ENCODE data around the gene CFLAR. TPM values are rescaled to one million over a fixed set of nuclear protein-coding genes. Genes with fewer than 3 reads are reported as not detected.
"Not testable (repeated sequence)": the region's sequence is repeated elsewhere in the genome, so short reads cannot be mapped to it uniquely, and the experiment has no call there.

CFLAR gene
- total RNA-seq, 3 donors from 2014 or later (not counting 1 experiment from before 2014, with no cell fraction given), result 415 to 542 (median 445) TPM

GRCh38 chr2:201158111-201158929 is 42.4 kb downstream of the CFLAR start:
- Histone ChIP-seq H3K4me3 (ENCODE audit: low read length) (no peak overlapping the region), H3K36me3 (ENCODE audit: control insufficient read depth, insufficient read depth, low read length) (peaks cover 75% of the 10 kb centered on the region), H3K4me1 (ENCODE audit: control insufficient read depth, insufficient read depth, low read length) (peaks cover 27% of the 10 kb centered on the region), H3K9me3 (ENCODE audit: control insufficient read depth, insufficient read depth, low read length) (no peaks in the 10 kb centered on the region), H3K27me3 (ENCODE audit: control insufficient read depth, insufficient read depth, low read length) (no peaks in the 10 kb centered on the region), H3K27ac (ENCODE audit: low read length) (peak overlapping the region; percentile 79)
- peak in 1 of 2 donors; percentile 84 for DNase-seq
- H3K27ac Mint-ChIP-seq, result peak overlapping the region; percentile 86 to 88
- 53% methylated on average over 4 of the region's 5 CpGs for WGBS (ENCODE audit: insufficient coverage)
- ATAC-seq, result peak; percentile 84 to 89 (median 86)
- H3K4me3 Mint-ChIP-seq, result no peak overlapping the region
- TF ChIP-seq CTCF (IDR thresholded peaks at IDR 0.05), result peak; percentile 37
- H3K4me1 Mint-ChIP-seq, result peaks cover 32 to 37% of the 10 kb centered on the region in 2 donors
- H3K9me3 Mint-ChIP-seq, result no peaks in the 10 kb centered on the region
- intact Hi-C loops (cut with micrococcal nuclease), result loop anchor here (1.0 to 5.0 kb wide), 4 partner anchors 42 to 257 kb away; partner anchors contain the start of genes CFLAR, HYCC2 and ORC2
- peaks cover 25% of the 10 kb centered on the region for H3K36me3 Mint-ChIP-seq
- H3K27me3 Mint-ChIP-seq (ENCODE audit: low read depth in 2 of 2), result no peaks in the 10 kb centered on the region

- H3K27me3 Mint-ChIP-seq (ENCODE audit: low read depth in 2 of 2), result no peaks in the 10 kb centered on the region
- H3K4me1 Mint-ChIP-seq, result peaks cover 8 to 9% of the 10 kb centered on the region in 2 donors
- TF ChIP-seq CTCF (IDR thresholded peaks at IDR 0.05), result no peak
- H3K36me3 Mint-ChIP-seq, result peaks cover 35% of the 10 kb centered on the region
- ATAC-seq (no peak), DNase-seq (no peak)
- Histone ChIP-seq H3K9me3 (ENCODE audit: control insufficient read depth, insufficient read depth, low read length) (peaks cover 6% of the 10 kb centered on the region), H3K4me3 (ENCODE audit: low read length) (no peak overlapping the region), H3K4me1 (ENCODE audit: control insufficient read depth, insufficient read depth, low read length) (no peaks in the 10 kb centered on the region), H3K36me3 (ENCODE audit: control insufficient read depth, insufficient read depth, low read length) (peaks cover 66% of the 10 kb centered on the region), H3K27ac (ENCODE audit: low read length) (no peak overlapping the region), H3K27me3 (ENCODE audit: control insufficient read depth, insufficient read depth, low read length) (no peaks in the 10 kb centered on the region)
- H3K4me3 Mint-ChIP-seq, result no peak overlapping the region
- WGBS (ENCODE audit: insufficient coverage), result no CpG with 5 or more reads among the region's 1 CpG
- H3K27ac Mint-ChIP-seq, result peak overlapping the region; percentile 24 to 31
- H3K9me3 Mint-ChIP-seq, result peaks cover 0 to 5% of the 10 kb centered on the region in 2 donors
- intact Hi-C loops (cut with micrococcal nuclease), result no loop called here
Measured at GRCh38 chr2:201164166-201164565, 48.2 kb downstream of the CFLAR start.

DNA sequence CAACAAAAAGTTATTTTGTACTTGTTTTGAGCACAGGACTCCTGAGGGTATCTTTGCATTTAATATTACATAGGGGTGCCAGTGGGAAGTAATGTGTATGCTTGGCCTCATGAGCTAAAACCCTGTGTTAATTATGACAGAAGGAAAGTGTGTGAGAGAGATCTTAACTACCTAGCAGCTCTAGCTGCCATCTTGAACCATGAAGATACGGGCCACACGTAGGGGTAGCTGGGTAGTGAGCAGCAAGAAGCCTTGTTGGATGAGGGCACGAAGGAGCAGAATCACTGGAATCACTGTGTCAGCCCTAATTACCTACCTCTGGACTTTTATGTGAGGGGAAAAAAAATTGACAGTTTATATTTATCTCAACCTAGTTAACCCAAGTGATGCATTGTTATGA is 51.6 kb downstream of the CFLAR start:
- H3K4me3 ChIP-seq (ENCODE audit: low read length), result no peak overlapping the region
- ATAC-seq, result no peak
- no peak overlapping the region for H3K27ac ChIP-seq (ENCODE audit: low read length)
- peaks cover 0 to 7% of the 10 kb centered on the region in 2 donors for H3K4me1 Mint-ChIP-seq
- peaks cover 6% of the 10 kb centered on the region for H3K9me3 ChIP-seq (ENCODE audit: control insufficient read depth, insufficient read depth, low read length)
- H3K36me3 ChIP-seq (ENCODE audit: control insufficient read depth, insufficient read depth, low read length), result peaks cover 41% of the 10 kb centered on the region
- peaks cover 5 to 14% of the 10 kb centered on the region in 2 donors for H3K9me3 Mint-ChIP-seq
- H3K27me3 ChIP-seq (ENCODE audit: control insufficient read depth, insufficient read depth, low read length), result no peaks in the 10 kb centered on the region
- intact Hi-C loops (cut with micrococcal nuclease), result no loop called here
- peak overlapping the region; percentile 36 to 56 for H3K27ac Mint-ChIP-seq
- no peak for TF ChIP-seq CTCF (IDR thresholded peaks at IDR 0.05)
- H3K36me3 Mint-ChIP-seq, result peaks cover 29% of the 10 kb centered on the region
- no peaks in the 10 kb centered on the region for H3K27me3 Mint-ChIP-seq (ENCODE audit: low read depth in 2 of 2)
- H3K4me1 ChIP-seq (ENCODE audit: control insufficient read depth, insufficient read depth, low read length), result no peaks in the 10 kb centered on the region
- no peak for DNase-seq
- WGBS (ENCODE audit: insufficient coverage), result 100% methylated on average over 3 of the region's 3 CpGs
- H3K4me3 Mint-ChIP-seq, result no peak overlapping the region

DNA sequence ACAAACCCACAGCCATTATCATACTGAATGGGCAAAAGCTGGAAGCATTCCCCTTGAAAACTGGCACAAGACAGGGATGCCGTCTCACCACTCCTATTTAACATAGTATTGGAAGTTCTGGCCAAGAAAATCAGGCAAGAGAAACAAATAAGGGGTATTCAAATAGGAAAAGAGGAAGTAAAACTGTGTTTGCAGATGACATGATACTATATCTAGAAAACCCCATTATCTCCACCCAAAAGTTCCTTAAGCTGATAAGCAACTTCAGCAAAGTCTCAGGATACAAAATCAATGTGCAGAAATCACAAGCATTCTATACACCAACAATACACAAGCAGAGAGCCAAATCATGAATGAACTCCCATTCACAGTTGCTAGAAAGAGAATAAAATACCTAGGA is 52.5 kb downstream of the CFLAR start:
- H3K4me1 Mint-ChIP-seq; H3K27me3 Mint-ChIP-seq (ENCODE audit: low read depth in 2 of 2); H3K9me3 ChIP-seq (ENCODE audit: control insufficient read depth, insufficient read depth, low read length); intact Hi-C loops (cut with micrococcal nuclease); H3K27me3 ChIP-seq (ENCODE audit: control insufficient read depth, insufficient read depth, low read length); ATAC-seq; H3K4me3 ChIP-seq (ENCODE audit: low read length); H3K4me1 ChIP-seq (ENCODE audit: control insufficient read depth, insufficient read depth, low read length); H3K27ac ChIP-seq (ENCODE audit: low read length); DNase-seq; H3K4me3 Mint-ChIP-seq: not testable (repeated sequence)
- H3K36me3 Mint-ChIP-seq, result peaks cover 24% of the 10 kb centered on the region
- WGBS (ENCODE audit: insufficient coverage), result no CpG with 5 or more reads among the region's 1 CpG
- H3K9me3 Mint-ChIP-seq, result peaks cover 5 to 14% of the 10 kb centered on the region in 2 donors
- H3K27ac Mint-ChIP-seq, result peak overlapping the region; percentile 27 to 55
- H3K36me3 ChIP-seq (ENCODE audit: control insufficient read depth, insufficient read depth, low read length), result peaks cover 31% of the 10 kb centered on the region

Measured in natural killer cell (primary cell).